ENCODE data around the gene ARHGAP8.

ARHGAP8 gene

GRCh38 chr22:44802071-44802700, 49.8 kb downstream of the ARHGAP8 start:
- 0 out of 2 replicates have a peak, but pooled peaks cover 6% of the 10 kb centered on the region for H3K4me1 ChIP-seq (ENCODE audit: insufficient read depth, low read length)

GRCh38 chr22:44802956-44803355, 50.6 kb downstream of the ARHGAP8 start:
- no peaks in the 10 kb centered on the region for H3K36me3 ChIP-seq (ENCODE audit: insufficient read depth, low read length)
- peaks cover 9% of the 10 kb centered on the region; the same call in 1 of the 2 replicates for H3K4me1 ChIP-seq (ENCODE audit: insufficient read depth, low read length)
- no peak overlapping the region for H3K9ac ChIP-seq (ENCODE audit: low read depth, low read length)
- H3K9me3 ChIP-seq (ENCODE audit: control insufficient read depth, insufficient read depth, low read length) = no peaks in the 10 kb centered on the region

More at GRCh38 chr22:44802071-44802700, 49.8 kb downstream of the ARHGAP8 start:
- H3K36me3 ChIP-seq (ENCODE audit: insufficient read depth, low read length) = no peaks in the 10 kb centered on the region
- H3K9me3 ChIP-seq (ENCODE audit: control insufficient read depth, insufficient read depth, low read length) = no peaks in the 10 kb centered on the region
- no peak overlapping the region for H3K9ac ChIP-seq (ENCODE audit: low read depth, low read length)

DNA sequence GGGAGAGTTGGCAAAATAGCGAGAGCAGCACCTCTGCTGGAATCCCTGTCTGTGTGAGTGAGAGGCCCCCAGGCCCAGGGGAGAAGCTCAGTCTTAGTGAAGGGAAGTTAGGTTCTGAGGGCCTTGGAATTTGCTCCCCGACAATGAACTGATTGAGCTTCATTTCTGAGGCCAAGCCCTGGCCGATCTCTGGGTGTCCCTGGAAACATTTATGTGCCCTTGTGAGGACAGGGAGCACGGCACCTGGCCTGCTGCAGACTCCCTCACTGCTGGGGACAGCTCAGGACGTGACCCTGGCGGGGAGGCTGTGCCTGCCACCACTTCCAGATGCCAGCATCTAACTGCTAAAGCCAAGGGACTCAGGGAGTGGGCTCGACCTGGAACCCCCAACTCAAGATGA, 52.0 kb downstream of the ARHGAP8 start:
- Histone ChIP-seq H3K9ac (ENCODE audit: low read depth, low read length) (no peak overlapping the region), H3K4me1 (ENCODE audit: insufficient read depth, low read length) (peaks cover 9% of the 10 kb centered on the region; the same call in 1 of the 2 replicates), H3K9me3 (ENCODE audit: control insufficient read depth, insufficient read depth, low read length) (no peaks in the 10 kb centered on the region), H3K36me3 (ENCODE audit: insufficient read depth, low read length) (no peaks in the 10 kb centered on the region)

DNA sequence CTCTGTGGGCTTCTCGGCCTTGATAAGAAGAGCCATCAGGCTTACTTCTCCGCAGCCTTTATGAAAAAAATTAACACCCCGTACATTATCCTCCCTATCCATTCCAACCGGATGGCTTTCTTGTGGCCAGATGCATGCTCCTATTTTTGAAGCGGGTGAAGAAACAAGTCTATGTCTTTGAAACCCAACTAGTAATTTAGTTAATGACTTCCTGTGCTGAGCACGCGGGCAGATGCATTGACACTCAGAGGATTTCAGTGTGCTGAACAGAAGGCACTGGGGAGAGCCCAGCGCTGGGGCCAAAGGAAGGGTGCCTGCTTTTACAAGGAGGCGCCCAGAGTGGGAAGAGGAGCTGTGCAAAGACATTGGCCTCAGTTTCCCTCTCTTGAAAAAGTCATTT, 53.3 kb downstream of the ARHGAP8 start:
- Histone ChIP-seq H3K4me1 (ENCODE audit: insufficient read depth, low read length) (peaks cover 9% of the 10 kb centered on the region; the same call in 1 of the 2 replicates), H3K9ac (ENCODE audit: low read depth, low read length) (no peak overlapping the region), H3K36me3 (ENCODE audit: insufficient read depth, low read length) (no peaks in the 10 kb centered on the region)

GRCh38 chr22:44807232-44807631, 54.9 kb downstream of the ARHGAP8 start:
- peaks cover 9% of the 10 kb centered on the region; the same call in 1 of the 2 replicates for H3K4me1 ChIP-seq (ENCODE audit: insufficient read depth, low read length)
- H3K9me3 ChIP-seq (ENCODE audit: control insufficient read depth, insufficient read depth, low read length) = no peaks in the 10 kb centered on the region
- no peak overlapping the region for H3K9ac ChIP-seq (ENCODE audit: low read depth, low read length)
- H3K36me3 ChIP-seq (ENCODE audit: insufficient read depth, low read length) = no peaks in the 10 kb centered on the region

More for the DNA sequence above, 53.3 kb downstream of the ARHGAP8 start:
- no peaks in the 10 kb centered on the region for H3K9me3 ChIP-seq (ENCODE audit: control insufficient read depth, insufficient read depth, low read length)

DNA sequence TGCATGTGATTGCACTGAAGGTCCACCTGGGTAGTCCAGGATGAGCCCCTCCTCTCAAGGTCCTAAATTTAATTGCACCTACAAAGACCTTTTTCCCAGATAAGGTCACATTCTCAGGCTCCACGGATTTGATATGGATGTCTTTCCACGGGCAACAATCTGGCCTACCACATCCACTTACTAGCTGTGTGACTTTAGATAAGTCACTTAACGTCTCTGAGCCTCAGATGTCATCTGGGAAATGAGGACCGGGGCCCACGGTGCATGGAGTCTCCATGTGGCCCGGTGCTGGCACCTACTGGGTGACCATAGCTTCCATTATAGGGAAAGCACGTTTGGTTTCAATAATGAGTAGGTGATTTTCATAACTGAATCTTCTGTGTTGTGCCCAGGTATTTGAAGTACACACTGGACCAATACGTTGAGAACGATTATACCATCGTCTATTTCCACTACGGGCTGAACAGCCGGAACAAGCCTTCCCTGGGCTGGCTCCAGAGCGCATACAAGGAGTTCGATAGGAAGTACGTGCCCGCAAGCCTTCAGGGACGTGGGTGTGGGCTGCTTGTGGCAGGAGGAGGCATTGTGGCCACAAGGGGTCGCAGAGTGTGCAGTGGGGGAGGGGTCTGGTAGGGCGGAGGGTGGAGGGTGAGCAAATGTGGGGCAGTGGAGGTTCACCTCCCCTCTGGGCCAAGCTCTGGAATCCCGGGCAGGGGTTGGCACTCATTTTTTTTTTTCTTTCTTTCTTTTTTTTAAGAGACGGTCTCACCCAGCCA, 55.7 kb downstream of the ARHGAP8 start:
- Histone ChIP-seq H3K9me3 (ENCODE audit: control insufficient read depth, insufficient read depth, low read length) (no peaks in the 10 kb centered on the region), H3K4me1 (ENCODE audit: insufficient read depth, low read length) (peaks cover 9% of the 10 kb centered on the region; the same call in 1 of the 2 replicates), H3K9ac (ENCODE audit: low read depth, low read length) (no peak overlapping the region), H3K36me3 (ENCODE audit: insufficient read depth, low read length) (no peaks in the 10 kb centered on the region)

- Histone ChIP-seq H3K9ac (ENCODE audit: low read depth, low read length) (no peak overlapping the region), H3K36me3 (ENCODE audit: insufficient read depth, low read length) (no peaks in the 10 kb centered on the region), H3K4me1 (ENCODE audit: insufficient read depth, low read length) (peaks cover 9% of the 10 kb centered on the region; the same call in 1 of the 2 replicates), H3K9me3 (ENCODE audit: control insufficient read depth, insufficient read depth, low read length) (no peaks in the 10 kb centered on the region)
These were observed 57.1 kb downstream of the ARHGAP8 start for GRCh38 chr22:44809456-44809855.

DNA sequence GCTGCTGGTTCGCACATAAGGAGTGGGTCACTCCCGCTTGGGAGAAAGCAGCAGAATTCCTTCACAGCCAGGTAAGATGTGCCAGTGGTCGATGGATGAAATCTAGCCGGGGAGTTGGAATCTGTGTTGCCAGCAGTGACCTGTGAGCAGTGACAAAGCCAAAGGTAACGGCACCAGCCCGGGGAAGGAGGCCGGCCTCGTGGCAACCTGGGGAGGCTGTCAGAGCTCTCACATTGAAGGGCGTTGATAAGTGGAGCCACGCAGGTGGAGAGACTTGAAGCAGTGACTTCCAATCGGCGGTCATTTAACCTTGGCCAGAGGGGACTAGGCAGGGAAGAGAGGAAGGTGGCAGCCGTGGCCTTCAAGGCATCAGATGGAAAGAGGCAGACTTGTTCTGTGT, 58.8 kb downstream of the ARHGAP8 start:
- Histone ChIP-seq H3K9ac (ENCODE audit: low read depth, low read length) (no peak overlapping the region), H3K9me3 (ENCODE audit: control insufficient read depth, insufficient read depth, low read length) (no peaks in the 10 kb centered on the region), H3K36me3 (ENCODE audit: insufficient read depth, low read length) (no peaks in the 10 kb centered on the region), H3K4me1 (ENCODE audit: insufficient read depth, low read length) (peaks cover 9% of the 10 kb centered on the region; the same call in 1 of the 2 replicates)

DNA sequence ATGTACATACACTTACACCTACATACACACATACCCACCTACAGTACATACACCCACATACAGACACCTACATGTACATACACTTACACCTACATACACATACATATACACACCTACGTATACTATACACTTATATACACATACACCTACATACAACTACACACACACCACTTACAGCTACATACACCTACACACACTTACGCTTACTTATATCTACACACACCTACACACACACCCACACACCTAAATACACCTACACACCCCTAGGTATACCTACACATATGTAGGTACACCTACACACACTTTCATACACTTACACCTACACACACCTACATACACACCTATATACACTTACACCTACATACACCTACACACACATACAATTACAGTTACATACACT, 61.0 kb downstream of the ARHGAP8 start:
- Histone ChIP-seq H3K36me3 (ENCODE audit: insufficient read depth, low read length) (no peaks in the 10 kb centered on the region), H3K4me1 (ENCODE audit: insufficient read depth, low read length) (no peaks in the 10 kb centered on the region; the same call in 1 of the 2 replicates), H3K9ac (ENCODE audit: low read depth, low read length) (no peak overlapping the region), H3K9me3 (ENCODE audit: control insufficient read depth, insufficient read depth, low read length) (no peaks in the 10 kb centered on the region)

DNA sequence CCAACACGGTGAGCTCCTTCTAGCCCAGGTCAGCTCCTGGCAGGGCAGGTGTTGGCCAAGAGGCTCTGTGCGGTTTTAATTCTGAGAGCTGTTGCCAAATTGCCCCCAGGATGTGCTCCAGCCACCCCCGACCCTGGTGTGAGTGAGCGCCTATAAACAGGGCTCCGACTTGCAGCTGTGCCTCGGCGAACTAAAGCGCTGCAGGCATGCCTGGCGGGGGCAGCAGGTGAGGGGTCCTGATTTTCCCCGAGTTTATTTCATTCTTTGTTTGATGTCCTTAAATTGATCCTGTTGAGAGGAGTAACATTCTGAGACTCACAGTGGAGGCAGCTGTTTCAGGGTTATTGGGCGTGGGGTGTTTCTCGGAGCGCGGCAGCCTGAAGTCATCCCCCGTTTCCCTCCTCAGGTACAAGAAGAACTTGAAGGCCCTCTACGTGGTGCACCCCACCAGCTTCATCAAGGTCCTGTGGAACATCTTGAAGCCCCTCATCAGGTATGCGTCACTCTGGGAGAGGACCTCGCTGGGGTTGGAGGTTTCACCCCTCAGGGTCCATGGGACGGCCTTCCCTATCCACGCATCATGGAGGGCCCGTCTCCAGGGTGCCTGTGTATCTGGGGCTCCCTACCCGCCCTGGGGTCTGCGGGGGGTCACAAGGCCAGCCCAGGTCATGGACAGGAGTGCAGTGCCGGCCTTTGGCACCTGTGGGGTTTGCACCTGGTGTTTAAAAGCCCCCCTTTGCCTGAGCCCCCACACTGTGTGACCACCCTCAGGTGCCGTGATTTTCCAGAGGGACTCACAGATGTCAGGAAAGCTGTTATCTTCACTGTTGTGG, 62.1 kb downstream of the ARHGAP8 start:
- Histone ChIP-seq H3K9me3 (ENCODE audit: control insufficient read depth, insufficient read depth, low read length) (no peaks in the 10 kb centered on the region), H3K36me3 (ENCODE audit: insufficient read depth, low read length) (no peaks in the 10 kb centered on the region), H3K9ac (ENCODE audit: low read depth, low read length) (no peak overlapping the region), H3K4me1 (ENCODE audit: insufficient read depth, low read length) (no peaks in the 10 kb centered on the region; the same call in 1 of the 2 replicates)

GRCh38 chr22:44815099-44816070, 63.0 kb downstream of the ARHGAP8 start:
- no peaks in the 10 kb centered on the region for H3K9me3 ChIP-seq (ENCODE audit: control insufficient read depth, insufficient read depth, low read length)
- no peaks in the 10 kb centered on the region for H3K36me3 ChIP-seq (ENCODE audit: insufficient read depth, low read length)
- H3K9ac ChIP-seq (ENCODE audit: low read depth, low read length) = no peak overlapping the region
- peaks cover 8% of the 10 kb centered on the region; the same call in 1 of the 2 replicates for H3K4me1 ChIP-seq (ENCODE audit: insufficient read depth, low read length)

DNA sequence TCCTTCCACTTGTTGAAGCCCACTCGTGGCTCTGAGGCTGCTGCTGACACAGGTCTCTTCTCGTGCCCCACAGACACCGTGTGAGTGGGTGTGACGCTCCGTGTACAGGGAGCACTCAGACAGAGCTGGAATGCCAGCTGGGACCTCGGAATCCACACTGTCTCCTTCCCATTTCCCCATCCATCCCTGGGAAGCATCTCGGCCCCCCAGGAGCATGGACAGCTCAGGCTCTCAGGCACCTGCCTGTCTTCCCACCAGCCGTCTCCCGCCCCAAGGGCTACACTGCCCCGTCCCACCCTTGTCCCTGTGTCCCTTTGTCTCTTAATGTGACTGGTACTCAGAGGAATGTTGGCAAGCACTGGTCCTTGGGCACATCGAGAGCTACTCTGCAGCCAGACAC, 63.8 kb downstream of the ARHGAP8 start:
- Histone ChIP-seq H3K4me1 (ENCODE audit: insufficient read depth, low read length) (peaks cover 8% of the 10 kb centered on the region; the same call in 1 of the 2 replicates), H3K36me3 (ENCODE audit: insufficient read depth, low read length) (no peaks in the 10 kb centered on the region), H3K9ac (ENCODE audit: low read depth, low read length) (no peak overlapping the region), H3K9me3 (ENCODE audit: control insufficient read depth, insufficient read depth, low read length) (no peaks in the 10 kb centered on the region)

- Histone ChIP-seq H3K9me3 (ENCODE audit: control insufficient read depth, insufficient read depth, low read length) (no peaks in the 10 kb centered on the region), H3K36me3 (ENCODE audit: insufficient read depth, low read length) (no peaks in the 10 kb centered on the region), H3K4me1 (ENCODE audit: insufficient read depth, low read length) (peaks cover 17% of the 10 kb centered on the region; the same call in 1 of the 2 replicates), H3K9ac (ENCODE audit: low read depth, low read length) (no peak overlapping the region)
These were observed 66.4 kb downstream of the ARHGAP8 start for GRCh38 chr22:44818727-44819126.
